A673 (cell line): Measurements from ENCODE around the gene LAD1. TPM values are rescaled to one million over a fixed set of nuclear protein-coding genes. Genes with fewer than 3 reads are reported as not detected.

Experiments
- BruUV-seq: library from RNA; stranded (reverse); fragments of 400-500 nt; replicated peaks from 2 replicates; lab custom pipeline; 2021; lab: Mats Ljungman, UMichigan
- CTCF ChIA-PET: fragments of 300-600 bp; sonication (Branson Sonifier 250); formaldehyde crosslinking; loops from one replicate; lab custom pipeline; 2022; ENCODE audit warnings: antibody characterized with exemption; lab: Charles Lee
- POLR2A ChIA-PET: fragments of 300-600 bp; sonication (Branson Sonifier 250); formaldehyde crosslinking; loops from one replicate; lab custom pipeline; 2022; ENCODE audit warnings: antibody characterized with exemption; ENCODE audit not compliant: low non-redundant PET; lab: Charles Lee
- DNase-seq: peaks from one replicate; pipeline ENCODE4 v3.0.0-alpha.2; 2015; ENCODE audit warnings: low spot score
- H3K27ac ChIP-seq: fragments of 200-600 bp; sonication (generic); 2 replicates; pipeline ENCODE4 v1.5.1; 2016; ENCODE audit warnings: mixed run types, low read depth, mild to moderate bottlenecking, mixed read lengths, antibody characterized with exemption, low read length; ENCODE audit not compliant: poor library complexity, severe bottlenecking
- H3K27me3 ChIP-seq: fragments of 200-600 bp; sonication (generic); replicated peaks from 2 replicates; pipeline ENCODE4 v1.6.1; 2017; ENCODE audit warnings: mixed run types, low read depth, mild to moderate bottlenecking, mixed read lengths, antibody characterized with exemption, low read length; ENCODE audit not compliant: insufficient read depth, poor library complexity
- H3K36me3 ChIP-seq: fragments of 200-600 bp; sonication (generic); 2 replicates; pipeline ENCODE4 v1.6.1; 2016; ENCODE audit warnings: mixed run types, mild to moderate bottlenecking, mixed read lengths, antibody characterized with exemption, low read length; ENCODE audit not compliant: insufficient read depth, poor library complexity, severe bottlenecking
- H3K4me1 ChIP-seq: fragments of 200-600 bp; sonication (generic); 2 replicates; pipeline ENCODE4 v1.6.1; 2017; ENCODE audit warnings: mixed run types, mild to moderate bottlenecking, mixed read lengths, antibody characterized with exemption, low read length; ENCODE audit not compliant: insufficient read depth, poor library complexity, severe bottlenecking
- H3K4me3 ChIP-seq: fragments of 200-600 bp; sonication (generic); 2 replicates; pipeline ENCODE4 v1.5.1; 2016; ENCODE audit warnings: low read depth, mixed run types, mild to moderate bottlenecking, mixed read lengths, low read length; ENCODE audit not compliant: poor library complexity, severe bottlenecking
- H3K9me3 ChIP-seq: fragments of 200-600 bp; sonication (generic); 2 replicates; pipeline ENCODE4 v1.6.1; 2016; ENCODE audit warnings: mixed run types, low read depth, mild to moderate bottlenecking, mixed read lengths, antibody characterized with exemption, low read length; ENCODE audit not compliant: poor library complexity, severe bottlenecking
- CTCF ChIP-seq: fragments of 300-800, 200-600 bp; sonication (generic); conservative IDR thresholded peaks from 2 replicates; pipeline ENCODE4 v1.5.1; 2017; ENCODE audit warnings: low read depth, mild to moderate bottlenecking, antibody characterized with exemption, low read length, moderate library complexity, mixed read lengths
- EZH2 ChIP-seq: fragments of 200-600 bp; sonication (generic); IDR thresholded peaks from 2 replicates; pipeline ENCODE4 v1.6.1; 2017; ENCODE audit warnings: borderline replicate concordance, low read depth, mild to moderate bottlenecking, mixed read lengths, antibody characterized with exemption, low read length; ENCODE audit not compliant: poor library complexity, severe bottlenecking
- intact Hi-C: fragments of 100-400 bp; cut with micrococcal nuclease; formaldehyde crosslinking; loops from one replicate; pipeline ENCODE4 v1.10.0; 2022; ENCODE audit not compliant: unreplicated experiment
- total RNA-seq: library from RNA; stranded (reverse); gene quantifications from 2 replicates; pipeline ENCODE4 v1.2.3, GENCODE V29; 2021

The LAD1 gene
- total RNA-seq, 1 experiment from 2014 or later, result not detected

DNA sequence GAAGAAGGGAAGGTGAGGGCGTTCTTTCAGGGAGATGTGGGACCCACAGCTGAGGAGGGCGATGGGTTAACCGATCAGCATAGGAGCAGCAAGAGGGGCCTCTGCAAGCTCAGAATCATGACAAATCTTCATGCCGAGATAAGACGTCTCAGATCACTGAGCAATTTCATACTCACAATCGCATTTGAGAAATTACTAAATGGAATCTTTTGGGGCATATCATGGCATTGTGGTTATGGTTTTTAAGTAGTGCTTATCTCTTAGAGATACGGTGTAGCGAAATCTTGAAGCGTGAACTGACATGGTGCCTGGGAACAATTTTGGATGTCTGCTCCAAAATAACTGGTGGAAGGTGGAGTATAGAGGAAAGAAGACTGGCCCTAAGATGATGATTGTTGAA lies 27.8 kb downstream of the LAD1 start:
- Histone ChIP-seq H3K27me3 (no peaks in the 10 kb centered on the region), H3K4me1 (no peaks in the 10 kb centered on the region), H3K36me3 (no peaks in the 10 kb centered on the region), H3K9me3 (no peaks in the 10 kb centered on the region), H3K4me3 (no peak overlapping the region), H3K27ac (no peak overlapping the region)
- ChIA-PET CTCF (interaction anchor here (0.7 kb wide), 1 partner anchor 480 kb away, joined by 3 read pairs; no protein-coding TSS in a partner anchor), POLR2A (no interaction called here)
- DNase-seq, result no peak
- no peak for TF ChIP-seq EZH2
- no peak for TF ChIP-seq CTCF
- intact Hi-C loops, result no loop called here
- BruUV-seq, result no TSS peak

DNA sequence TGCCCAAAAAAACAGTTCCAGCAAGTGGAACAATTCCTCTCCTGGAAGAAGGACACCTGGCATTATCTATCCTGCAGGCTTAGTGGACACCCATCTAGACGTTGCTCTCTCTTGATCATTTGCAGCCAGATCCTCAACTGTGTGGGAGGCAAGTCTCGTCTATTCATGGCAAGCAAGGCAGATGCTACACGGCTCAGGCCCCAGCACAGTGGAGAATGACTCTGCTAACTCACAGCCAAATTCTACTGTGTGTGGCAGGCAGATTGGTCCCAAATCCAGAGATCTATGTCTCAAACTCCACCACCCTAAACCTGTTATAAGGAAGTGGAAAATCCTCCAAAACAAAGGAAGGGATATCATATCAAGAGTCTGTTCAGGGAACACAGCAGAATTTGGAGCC lies 28.6 kb downstream of the LAD1 start:
- H3K27ac ChIP-seq, result no peak overlapping the region
- H3K9me3 ChIP-seq, result no peaks in the 10 kb centered on the region
- no TSS peak for BruUV-seq
- no peaks in the 10 kb centered on the region for H3K36me3 ChIP-seq
- ChIA-PET POLR2A (no interaction called here), CTCF (no interaction called here)
- H3K4me3 ChIP-seq, result no peak overlapping the region
- no peak for DNase-seq
- no peaks in the 10 kb centered on the region for H3K27me3 ChIP-seq
- no peak for TF ChIP-seq EZH2
- TF ChIP-seq CTCF, result no peak
- H3K4me1 ChIP-seq, result no peaks in the 10 kb centered on the region
- intact Hi-C loops, result no loop called here

GRCh38 chr1:201369209-201369608 lies 29.9 kb downstream of the LAD1 start:
- Histone ChIP-seq H3K27me3 (no peaks in the 10 kb centered on the region), H3K4me1 (no peaks in the 10 kb centered on the region), H3K36me3 (no peaks in the 10 kb centered on the region), H3K4me3 (no peak overlapping the region), H3K27ac (no peak overlapping the region), H3K9me3 (no peaks in the 10 kb centered on the region)
- no peak for DNase-seq
- intact Hi-C loops, result no loop called here
- no TSS peak for BruUV-seq
- no peak for TF ChIP-seq EZH2
- no peak for TF ChIP-seq CTCF
- ChIA-PET CTCF (no interaction called here), POLR2A (no interaction called here)
